HG03521 (cell line): ENCODE results near the gene PTDSS2.

Source experiments
- ATAC-seq: cut with Tn5 transposase; IDR thresholded peaks from one replicate; pipeline ENCODE4 v1.9.1; 2021; ENCODE audit warnings: mild to moderate bottlenecking, moderate library complexity; ENCODE audit not compliant: unreplicated experiment

PTDSS2 gene

DNA sequence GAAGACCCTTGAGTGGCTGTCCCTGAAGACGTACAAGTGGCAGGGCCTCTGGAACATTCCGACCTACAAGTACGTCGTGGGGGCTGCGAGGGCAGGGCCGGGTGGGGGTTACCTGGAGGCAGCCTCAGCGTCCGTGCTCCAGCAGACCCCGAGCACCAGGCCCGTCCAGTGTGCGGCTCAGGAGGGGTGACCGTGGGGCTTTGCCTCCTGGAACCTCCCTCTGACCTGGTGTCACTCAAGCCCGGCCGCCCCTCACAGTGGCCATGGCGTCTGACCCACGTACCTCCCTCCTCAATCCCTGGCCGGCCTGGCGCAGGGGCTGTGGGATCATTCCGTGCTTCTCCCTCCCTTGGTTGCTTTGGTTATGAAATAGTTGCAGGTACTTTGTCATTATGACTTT, 38.5 kb downstream of the PTDSS2 start:
- ATAC-seq, result no peak

DNA sequence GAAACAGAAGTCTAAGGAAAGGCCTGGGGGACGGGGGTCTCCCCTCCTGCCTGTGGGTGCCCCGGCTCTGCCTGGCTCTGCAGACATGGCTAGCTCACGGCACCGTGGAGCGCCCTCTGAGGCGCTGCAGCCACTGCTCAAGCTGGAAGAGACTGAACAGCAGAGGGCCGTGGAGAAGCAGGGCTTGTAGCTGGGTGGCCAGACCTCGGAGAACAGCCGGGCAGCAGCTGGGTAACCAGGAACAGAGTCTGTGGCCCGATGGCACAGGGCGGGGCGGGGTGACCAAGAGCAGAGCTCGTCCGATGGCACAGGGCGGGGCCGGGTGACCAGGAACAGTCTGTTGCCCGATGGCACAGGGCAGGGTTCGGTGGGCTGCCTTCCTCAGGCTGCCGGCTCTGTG, 38.9 kb downstream of the PTDSS2 start:
- no peak for ATAC-seq

DNA sequence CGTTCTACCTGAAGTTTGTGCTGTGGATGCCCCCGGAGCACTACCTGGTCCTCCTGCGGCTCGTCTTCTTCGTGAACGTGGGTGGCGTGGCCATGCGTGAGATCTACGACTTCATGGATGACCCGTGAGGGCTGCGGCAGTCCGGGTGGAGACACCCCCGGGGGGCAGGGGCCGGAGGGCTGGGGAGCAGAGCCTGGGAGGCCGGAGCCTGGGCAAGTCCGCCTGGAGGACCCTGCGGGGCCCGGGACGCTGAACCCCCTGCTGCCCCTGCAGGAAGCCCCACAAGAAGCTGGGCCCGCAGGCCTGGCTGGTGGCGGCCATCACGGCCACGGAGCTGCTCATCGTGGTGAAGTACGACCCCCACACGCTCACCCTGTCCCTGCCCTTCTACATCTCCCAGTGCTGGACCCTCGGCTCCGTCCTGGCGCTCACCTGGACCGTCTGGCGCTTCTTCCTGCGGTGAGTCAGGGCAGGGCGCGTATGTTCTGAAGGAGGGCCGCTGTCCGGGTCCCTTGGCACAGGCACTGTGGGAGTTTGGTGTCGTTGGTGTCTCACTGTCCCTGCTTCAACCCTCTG, 39.6 kb downstream of the PTDSS2 start:
- ATAC-seq, result no peak

DNA sequence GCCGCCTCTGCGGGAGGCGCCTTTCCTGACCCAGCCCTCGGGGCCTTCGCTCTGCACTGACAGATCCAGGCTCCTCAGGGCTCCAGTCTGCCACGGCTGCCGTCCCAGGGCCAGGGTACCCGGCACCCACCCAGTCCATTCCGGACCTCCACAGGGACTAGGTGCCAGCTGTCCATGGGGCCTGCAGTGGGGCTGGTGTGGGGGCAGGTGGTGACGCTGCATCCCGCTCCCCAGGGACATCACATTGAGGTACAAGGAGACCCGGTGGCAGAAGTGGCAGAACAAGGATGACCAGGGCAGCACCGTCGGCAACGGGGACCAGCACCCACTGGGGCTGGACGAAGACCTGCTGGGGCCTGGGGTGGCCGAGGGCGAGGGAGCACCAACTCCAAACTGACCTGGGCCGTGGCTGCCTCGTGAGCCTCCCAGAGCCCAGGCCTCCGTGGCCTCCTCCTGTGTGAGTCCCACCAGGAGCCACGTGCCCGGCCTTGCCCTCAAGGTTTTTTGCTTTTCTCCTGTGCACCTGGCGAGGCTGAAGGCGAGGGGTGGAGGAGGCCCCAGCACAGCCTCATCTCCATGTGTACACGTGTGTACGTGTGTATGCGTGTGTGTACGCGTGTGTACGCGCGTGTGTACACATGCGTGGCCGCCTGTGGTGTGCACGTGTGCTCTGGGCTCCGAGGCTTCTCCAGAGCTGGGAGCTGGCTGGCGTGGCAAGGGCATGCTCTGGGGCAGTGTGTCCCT, 40.3 kb downstream of the PTDSS2 start:
- ATAC-seq, result no peak

DNA sequence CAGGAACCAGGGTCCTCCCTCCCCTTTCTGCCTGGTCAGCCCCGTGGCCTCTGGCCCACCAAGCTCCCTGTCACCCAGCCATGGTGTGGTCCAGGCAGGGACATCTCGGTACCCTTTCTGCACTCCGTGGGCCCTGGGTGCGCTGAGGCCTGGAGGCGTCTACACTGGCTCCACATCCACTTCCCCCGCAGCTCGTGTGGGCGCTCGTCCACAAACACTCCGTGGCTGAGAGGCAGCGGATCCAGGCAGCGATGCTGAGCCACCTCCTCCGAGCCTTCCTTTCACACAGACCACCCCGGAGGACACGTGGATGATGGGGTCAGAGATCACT, 40.8 kb downstream of the PTDSS2 start:
- no peak for ATAC-seq

DNA sequence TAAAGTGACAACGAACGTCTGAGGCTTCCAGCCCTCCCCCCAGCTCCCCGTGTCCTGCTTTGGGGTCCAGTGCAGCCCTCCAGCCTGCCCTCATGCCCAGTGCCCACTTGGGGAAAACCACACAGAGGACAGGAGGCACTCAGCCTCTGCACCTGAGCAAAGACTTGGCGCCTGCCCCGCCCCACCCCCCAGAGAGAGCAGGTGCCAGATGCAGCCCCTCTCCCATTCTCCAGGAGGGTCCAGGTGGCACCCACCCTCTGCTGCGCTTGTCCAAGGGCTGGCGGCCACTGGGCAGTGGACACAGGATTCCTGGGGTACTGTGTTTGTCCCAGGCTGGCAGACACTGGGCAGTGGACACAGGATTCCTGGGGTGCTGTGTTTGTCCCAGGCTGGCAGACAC, 41.3 kb downstream of the PTDSS2 start:
- ATAC-seq, result no peak

DNA sequence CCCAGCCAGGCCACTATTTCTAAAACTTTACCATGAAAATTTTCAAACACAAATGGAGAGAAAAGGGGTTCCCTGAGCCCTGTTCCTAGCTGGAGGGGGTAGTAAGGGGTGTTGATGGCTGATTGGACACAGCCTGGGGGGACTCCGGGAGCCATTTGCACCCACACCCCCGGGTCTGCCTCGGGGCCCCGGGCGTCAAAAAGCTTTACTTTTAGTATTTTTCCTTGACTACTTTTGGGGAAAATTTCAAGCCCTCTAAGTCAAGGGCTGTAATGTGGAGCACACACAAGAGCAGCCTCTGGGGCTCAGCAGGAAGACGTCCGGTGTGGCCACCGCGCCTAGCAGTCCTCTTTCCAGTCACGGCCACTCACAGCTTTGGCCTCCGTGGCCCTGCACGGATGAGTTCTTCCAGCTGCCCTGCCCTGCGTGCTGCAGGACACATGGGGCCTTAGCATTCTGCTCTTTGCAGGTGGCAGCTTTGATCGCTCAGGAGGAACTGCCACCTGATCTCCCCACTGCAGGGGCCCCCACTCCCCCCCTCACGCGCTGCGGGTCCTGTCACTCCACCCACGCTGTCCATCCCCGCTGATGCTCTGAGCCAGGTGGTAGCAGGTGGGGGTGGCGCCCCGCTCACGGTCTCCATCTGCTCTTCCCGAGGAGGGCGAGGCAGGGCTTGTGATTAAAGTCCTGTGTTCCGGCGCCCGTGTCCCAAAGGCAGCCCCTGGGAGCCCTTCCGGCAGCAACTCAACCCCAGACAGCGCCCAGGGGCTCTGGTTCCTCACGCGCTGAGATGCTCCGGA, 42.5 kb downstream of the PTDSS2 start:
- ATAC-seq, result no peak

DNA sequence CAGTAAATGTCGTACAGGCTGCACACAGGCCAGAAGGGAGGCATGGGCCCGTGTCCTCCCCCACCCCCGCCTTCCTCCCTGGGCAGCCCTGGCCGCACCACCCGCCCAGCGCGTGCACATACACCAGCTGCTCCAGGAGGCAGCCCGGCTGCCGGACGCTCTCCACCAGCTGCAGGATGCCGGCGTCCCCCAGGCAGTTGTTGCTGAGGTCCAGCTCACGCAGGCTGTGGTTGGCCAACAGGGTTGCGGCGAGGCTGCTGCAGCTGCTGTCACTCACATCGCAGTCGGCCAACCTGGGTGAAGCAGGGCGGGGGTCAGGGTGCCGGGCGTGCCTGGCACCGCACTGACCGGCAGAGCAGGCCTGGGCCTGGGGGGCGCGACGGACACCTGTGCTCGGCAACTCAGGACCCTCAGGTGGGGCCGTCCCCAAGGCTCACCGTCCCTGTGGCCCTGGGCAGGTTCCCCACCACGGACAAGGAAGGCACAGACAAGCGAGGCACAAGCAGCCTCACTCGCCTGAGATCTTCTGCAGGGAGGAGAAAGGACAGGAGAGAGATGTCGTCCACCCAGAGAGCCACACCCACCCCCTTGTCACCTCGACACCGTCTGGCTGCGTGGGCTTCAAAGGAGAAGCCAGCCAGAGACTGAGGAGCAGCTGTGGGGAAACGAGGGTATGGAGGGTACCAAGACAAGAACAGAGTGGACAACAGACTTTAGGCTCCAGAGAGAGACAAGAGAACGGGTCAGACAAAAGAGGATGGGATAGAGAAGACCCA, 44.9 kb downstream of the PTDSS2 start:
- no peak for ATAC-seq

DNA sequence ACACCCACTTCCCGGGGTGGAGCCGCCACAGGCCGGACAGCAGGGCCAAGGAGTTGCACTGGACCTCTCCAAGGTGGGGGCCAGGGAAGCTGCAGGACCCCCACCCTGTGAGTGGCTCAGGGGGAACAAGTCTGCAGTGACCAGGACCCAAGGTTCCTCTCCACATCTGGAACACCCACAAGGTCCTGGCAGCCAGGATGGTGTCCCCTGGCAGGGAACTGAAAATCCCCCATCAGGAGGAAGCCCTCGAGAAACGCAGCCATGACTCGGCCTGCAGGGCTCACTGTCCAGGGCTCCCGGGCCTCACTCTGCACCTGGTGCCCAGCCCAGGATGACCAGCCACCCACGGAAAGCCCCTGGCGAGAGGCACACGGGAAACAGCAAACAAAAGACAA, 45.5 kb downstream of the PTDSS2 start:
- ATAC-seq, result no peak

DNA sequence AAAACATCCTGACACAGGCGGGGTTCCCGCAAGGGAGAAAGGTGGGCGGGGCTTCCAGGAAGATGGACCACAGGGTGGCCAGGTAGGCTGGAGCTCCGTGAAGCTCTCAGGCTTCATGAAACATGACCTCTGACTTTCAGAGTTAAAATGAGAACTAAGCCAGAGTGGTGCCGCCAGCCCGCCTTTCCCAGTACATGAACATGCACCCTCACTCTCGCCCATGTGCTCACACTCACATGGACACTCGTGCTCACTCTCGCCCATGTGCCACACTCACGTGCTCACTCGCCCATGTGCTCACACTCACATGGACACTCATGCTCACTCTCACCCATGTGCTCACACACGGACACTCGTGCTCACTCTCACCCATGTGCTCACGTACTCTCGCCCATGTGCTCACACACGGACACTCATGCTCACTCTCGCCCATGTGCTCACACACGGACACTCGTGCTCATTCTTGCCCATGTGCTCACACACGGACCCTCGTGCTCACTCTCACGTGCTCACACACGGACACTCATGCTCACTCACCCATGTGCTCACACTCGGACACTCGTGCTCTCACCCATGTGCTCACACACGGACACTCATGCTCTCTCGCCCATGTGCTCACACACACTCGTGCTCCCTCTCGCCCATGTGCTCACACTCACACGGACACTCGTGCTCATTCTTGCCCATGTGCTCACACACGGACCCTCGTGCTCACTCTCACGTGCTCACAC, 46.9 kb downstream of the PTDSS2 start:
- no peak for ATAC-seq

DNA sequence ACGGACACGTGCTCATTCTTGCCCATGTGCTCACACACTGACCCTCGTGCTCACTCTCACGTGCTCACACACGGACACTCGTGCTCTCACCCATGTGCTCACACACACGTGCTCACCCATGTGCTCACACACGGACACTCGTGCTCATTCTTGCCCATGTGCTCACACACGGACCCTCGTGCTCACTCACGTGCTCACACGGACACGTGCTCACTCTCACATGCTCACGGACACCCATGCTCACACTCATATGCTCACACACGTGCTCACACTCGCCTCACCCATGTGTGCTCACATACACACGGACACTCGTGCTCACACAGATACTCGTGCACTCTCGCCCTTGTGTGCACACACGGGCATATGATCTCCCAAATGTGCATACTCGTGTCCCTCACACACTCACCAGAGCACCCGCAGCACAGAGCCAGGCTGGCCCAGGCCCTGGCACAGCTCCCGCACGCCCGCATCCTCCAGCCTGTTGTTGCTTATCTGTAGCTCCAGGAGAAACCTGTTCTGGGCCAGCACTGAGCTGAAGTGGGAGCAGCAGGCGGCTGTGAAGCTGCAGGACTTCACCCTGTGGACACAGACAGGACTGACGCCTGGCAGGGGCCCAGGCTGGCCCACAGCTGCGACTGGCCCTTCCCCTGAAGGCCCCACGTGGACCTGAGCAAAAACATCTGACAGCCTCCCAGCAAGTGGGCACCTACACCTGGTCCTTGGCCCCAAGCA, 47.7 kb downstream of the PTDSS2 start:
- ATAC-seq, result no peak

DNA sequence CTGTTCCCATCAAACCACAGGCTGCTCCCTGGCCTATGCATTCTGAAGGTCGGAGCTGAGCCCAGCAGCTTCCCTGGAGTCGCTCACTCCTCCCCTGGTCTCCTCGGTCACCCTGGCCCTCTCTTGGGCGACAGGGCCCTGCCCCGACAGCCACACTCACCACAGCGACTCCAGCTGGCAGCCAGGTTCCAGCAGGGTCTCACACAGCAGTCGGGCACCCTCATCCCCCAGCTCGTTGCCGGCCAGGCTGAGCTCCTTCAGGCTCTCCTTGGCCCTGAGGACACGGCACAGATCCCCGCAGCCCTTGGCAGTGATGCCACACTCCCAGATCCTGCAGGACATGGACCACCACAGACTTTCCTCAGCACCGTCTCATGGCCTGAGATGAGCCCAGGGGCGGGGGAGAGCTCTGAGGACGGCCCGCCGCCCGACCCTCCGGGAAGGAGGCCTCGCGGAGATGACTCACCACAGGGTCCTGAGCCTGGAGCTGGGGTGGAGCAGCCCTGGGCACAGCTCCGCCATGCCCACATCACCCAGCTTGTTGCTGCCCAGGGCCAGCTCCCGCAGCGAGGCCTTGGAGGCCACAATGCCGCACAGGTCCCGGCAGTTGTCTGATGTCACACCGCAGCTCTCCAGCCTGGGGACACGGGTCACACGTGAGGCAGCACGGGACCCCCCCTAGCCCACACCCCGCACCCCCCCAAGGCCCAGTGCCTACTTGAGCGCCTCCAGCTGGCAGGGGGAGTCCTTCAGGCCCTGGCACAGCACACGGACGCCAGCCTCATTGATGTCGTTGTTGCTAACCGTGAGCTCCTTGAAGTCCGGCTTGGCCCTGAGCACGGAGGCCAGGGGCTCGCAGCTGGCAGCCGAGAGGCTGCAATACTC, 48.5 kb downstream of the PTDSS2 start:
- ATAC-seq, result no peak

DNA sequence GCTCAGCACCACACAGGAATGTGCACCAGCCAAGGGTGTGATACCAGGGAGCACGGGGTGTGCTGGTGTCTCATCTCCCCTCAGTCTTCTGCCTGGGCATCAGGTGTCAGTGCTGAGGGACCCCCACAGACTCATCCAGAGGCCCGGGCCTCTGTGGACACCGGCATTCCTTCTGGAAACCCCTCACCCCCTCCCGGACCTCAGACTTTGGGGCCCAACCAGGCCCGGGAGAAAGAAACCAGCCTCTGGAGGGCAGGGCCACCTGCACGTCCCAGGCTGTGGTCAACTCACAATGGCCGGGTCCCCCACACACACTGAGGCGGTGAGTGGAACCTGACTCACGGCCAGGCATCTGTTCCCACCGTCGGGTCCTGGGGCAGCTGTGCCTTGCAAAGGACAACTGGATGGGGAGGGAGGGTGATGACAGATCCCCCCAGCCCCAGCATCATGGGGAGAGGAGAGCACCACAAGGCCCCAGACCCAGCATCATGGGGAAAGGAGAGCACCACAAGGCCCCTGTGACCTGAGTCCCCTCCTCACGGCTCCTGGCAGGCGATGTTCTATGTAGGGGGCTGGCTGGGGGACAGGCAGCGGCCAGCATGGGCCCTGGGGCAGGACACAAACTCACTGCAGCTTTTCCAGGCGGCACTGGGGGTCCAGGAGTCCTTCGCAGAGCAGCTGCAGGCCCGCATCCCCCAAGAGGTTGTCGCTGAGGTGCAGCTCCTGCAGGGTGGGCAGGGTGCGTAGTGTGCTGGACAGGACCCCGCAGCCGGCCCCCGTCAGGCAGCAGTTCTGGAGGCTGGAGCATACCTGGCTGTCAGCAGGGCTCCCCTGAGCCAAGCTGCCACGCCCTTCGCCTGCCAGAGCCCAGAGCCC, 49.4 kb downstream of the PTDSS2 start:
- ATAC-seq, result no peak

DNA sequence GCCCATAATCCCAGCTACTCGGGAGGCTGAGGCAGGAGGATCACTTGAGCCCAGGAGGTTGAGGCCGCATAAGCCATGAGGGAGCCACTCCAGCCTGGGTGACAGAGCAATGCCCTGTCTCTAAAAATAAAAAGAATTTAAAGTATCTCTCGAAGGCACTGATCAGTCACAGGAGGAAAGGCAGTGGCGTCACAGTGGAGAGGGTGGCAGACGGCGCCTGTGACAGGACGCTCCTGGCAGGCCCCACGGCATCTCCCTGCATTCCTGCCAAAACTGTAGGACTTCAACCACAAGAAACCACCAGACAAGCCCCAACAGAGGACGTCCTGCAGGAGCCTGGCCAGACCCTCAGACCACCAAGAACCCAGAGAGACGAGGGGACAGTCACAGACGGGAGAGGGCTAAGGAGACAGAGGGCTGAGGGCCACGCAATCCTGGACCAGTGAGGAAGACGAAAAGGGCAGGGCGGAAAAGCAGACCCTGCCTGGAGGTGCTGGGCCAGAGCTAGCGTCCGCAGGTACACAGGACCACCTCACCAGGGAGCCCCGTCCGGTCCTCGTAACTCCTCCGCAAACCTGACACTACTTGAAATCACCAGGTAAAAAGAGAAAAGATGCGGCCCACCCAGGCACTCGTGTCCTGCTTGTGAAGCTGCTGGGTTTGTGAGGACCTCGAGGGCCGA, 51.1 kb downstream of the PTDSS2 start:
- no peak for ATAC-seq

DNA sequence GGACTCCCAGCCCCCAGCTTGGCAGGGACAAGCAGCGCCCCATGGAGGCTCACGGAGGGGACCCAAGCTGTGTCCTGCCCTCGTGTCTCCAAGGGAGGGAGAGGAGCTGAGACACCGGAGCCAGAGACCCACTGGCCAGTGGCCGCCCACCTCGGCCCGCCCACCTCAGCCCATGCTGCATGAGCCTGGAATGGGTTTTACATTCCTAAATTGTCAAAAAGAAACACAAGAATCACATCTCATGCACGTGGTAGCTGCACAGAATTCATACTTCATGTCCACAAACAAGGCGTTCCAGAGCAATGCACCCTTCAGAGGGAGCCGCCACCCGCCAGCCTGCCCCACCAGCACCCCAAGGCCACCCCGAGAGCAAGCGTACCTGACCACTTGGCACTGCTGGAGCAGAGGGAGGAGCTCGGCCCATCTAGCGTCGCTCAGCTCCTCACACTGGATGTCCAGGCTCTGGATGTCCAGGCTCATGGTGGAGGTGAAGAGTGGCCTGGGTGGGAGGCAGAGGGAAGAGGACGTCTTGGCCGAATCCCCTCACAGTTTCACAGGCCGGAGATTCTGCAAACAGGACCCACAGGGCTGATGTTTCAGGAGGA, 51.7 kb downstream of the PTDSS2 start:
- ATAC-seq, result no peak

DNA sequence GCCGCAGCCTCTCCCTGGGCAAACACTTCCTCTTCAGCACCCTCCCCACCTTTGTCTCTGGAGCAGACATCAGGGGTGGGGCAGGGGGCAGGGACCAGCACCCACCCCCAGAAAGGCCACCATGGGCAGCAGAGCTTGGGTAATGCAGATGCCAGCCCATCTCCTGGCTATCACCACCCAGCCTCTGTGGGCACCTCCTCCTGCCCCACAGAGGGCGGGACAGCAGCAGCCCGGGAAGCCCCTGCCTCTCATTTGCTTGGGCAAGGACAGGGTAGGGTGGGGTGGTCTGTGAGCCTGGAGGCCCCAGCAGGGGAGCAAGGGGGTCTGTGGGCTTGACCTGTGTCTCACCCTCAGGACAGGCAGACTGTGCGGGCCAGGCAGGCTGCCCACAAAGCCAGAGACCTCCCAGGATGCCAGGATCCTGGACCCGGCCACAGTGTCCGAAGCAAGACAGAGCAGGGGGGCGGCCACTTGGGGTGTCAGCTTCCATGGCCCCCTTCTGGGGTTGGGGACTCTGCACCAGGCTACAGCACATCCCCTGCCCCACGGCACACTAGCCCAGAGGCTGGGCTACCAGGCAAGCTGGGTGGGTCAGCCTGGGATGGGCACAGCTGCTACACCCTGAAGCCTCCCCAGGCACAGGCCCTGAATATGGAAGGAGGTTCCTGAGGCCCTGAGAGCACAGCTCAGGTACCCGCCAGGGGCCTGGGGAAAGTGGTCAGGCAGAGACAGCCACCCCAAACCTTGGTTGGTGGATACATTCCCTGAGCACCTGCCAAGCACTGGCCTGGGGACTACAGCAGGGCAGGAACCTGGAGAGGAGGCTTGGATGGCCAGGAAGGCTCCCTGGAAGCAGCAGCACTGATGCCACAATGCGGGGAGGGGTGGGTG, 52.5 kb downstream of the PTDSS2 start:
- no peak for ATAC-seq
